Endothelial cell of umbilical vein (primary cell): ENCODE data around the gene RETSAT. TPM values are rescaled to one million over a fixed set of nuclear protein-coding genes. Genes with fewer than 3 reads are reported as not detected.

Source experiments
- BruUV-seq: library from RNA; stranded (reverse); fragments of 400-500 nt; replicated peaks from 2 replicates; lab custom pipeline; 2021; lab: Mats Ljungman, UMichigan
- CTCF ChIA-PET: fragments of 300-600, 350-600 bp; sonication (Branson Sonifier 250); formaldehyde crosslinking; loops from one replicate; lab custom pipeline; 2021; ENCODE audit warnings: antibody characterized with exemption, inconsistent platforms; lab: Charles Lee
- POLR2A ChIA-PET: fragments of 300-600, 350-600 bp; sonication (Branson Sonifier 250); formaldehyde crosslinking; loops from one replicate; lab custom pipeline; 2021; ENCODE audit warnings: antibody characterized with exemption, inconsistent platforms; lab: Charles Lee
- DNase-seq: peaks from one replicate; pipeline ENCODE4 v3.0.0-alpha.2; 2011; ENCODE audit warnings: low read depth, low spot score
- FAIRE-seq: peaks from 2 replicates; lab custom pipeline; 2011; peaks lifted over from hg19 to GRCh38; lab: Jason Lieb, UNC
- H2AFZ ChIP-seq: 2 replicates; pipeline ENCODE4 v1.6.0; 2012; ENCODE audit warnings: low read depth, low read length, control low read depth, inconsistent platforms
- H3K27ac ChIP-seq: 2 replicates; pipeline ENCODE4 v1.5.1; 2011; ENCODE audit warnings: low read depth, mild to moderate bottlenecking, control low read depth, low read length, moderate library complexity; ENCODE audit not compliant: insufficient read depth
- H3K27me3 ChIP-seq, 2 experiments: 2 replicates each; pipeline versions ENCODE4 v1.6.0 to v1.6.1; 2011; ENCODE audit warnings: low read length in 2 of 2, mixed read lengths in 1 of 2; ENCODE audit not compliant: control insufficient read depth in 2 of 2, insufficient read depth in 2 of 2
- H3K36me3 ChIP-seq, 2 experiments: 2 replicates in 1 of 2; 3 replicates in 1 of 2; pipeline ENCODE4 v1.5.1; 2011; ENCODE audit warnings: low read length in 2 of 2, mild to moderate bottlenecking in 1 of 2, moderate library complexity in 1 of 2; ENCODE audit not compliant: control insufficient read depth in 2 of 2, insufficient read depth in 2 of 2; ENCODE audit errors: extremely low read depth in 1 of 2
- H3K4me1 ChIP-seq: 3 replicates; pipeline ENCODE4 v1.5.1; 2011; ENCODE audit warnings: mild to moderate bottlenecking, low read length; ENCODE audit not compliant: control insufficient read depth, insufficient read depth; ENCODE audit errors: extremely low read depth
- H3K4me2 ChIP-seq: 2 replicates; pipeline ENCODE4 v1.6.1; 2011; ENCODE audit warnings: low read length, control low read depth, mixed read lengths; ENCODE audit not compliant: insufficient read depth
- H3K4me3 ChIP-seq, 3 experiments: fragments of 200-600 bp in 1 of 3; sonication (generic), shearing (Covaris generic) in 1 of 3; replicated peaks in 1 of 3; 2 replicates each; pipeline ENCODE4 v1.5.1; 2011 to 2016; ENCODE audit warnings: control low read depth in 3 of 3, low read length in 3 of 3, mild to moderate bottlenecking in 2 of 3, inconsistent platforms in 1 of 3, low read depth in 1 of 3, moderate library complexity in 1 of 3; ENCODE audit not compliant: insufficient read depth in 1 of 3
- H3K79me2 ChIP-seq: 2 replicates; pipeline ENCODE4 v1.6.0; 2012; ENCODE audit warnings: low read length, inconsistent platforms; ENCODE audit not compliant: control insufficient read depth, insufficient read depth
- H3K9ac ChIP-seq: replicated peaks from 2 replicates; pipeline ENCODE3; 2011; ENCODE audit warnings: low read length, control low read depth; ENCODE audit not compliant: insufficient read depth; ENCODE audit errors: extremely low read depth
- H3K9me1 ChIP-seq: replicated peaks from 3 replicates; pipeline ENCODE4 v1.6.0; 2011; ENCODE audit warnings: mild to moderate bottlenecking, low read length; ENCODE audit not compliant: control insufficient read depth, insufficient read depth; ENCODE audit errors: extremely low read depth
- H3K9me3 ChIP-seq: replicated peaks from 2 replicates; pipeline ENCODE4 v1.5.1; 2012; ENCODE audit warnings: low read length, inconsistent platforms; ENCODE audit not compliant: control insufficient read depth, insufficient read depth
- H4K20me1 ChIP-seq: replicated peaks from 2 replicates; pipeline ENCODE3; 2011; ENCODE audit warnings: mild to moderate bottlenecking, low read length; ENCODE audit not compliant: control insufficient read depth, insufficient read depth; ENCODE audit errors: extremely low read depth
- CTCF ChIP-seq, 2 donors: IDR thresholded peaks; 1 replicate in 1 of 2; 2 replicates in 1 of 2; pipeline ENCODE4 v1.5.1; 2011; ENCODE audit warnings: low read length in 2 of 2, mild to moderate bottlenecking in 2 of 2, moderate library complexity in 2 of 2, control low read depth in 1 of 2, inconsistent platforms in 1 of 2, low read depth in 1 of 2; ENCODE audit not compliant: insufficient read depth in 1 of 2; ENCODE audit errors: extremely low read depth in 1 of 2
- EZH2 ChIP-seq: IDR thresholded peaks from 2 replicates; pipeline ENCODE4 v1.6.1; 2012; ENCODE audit warnings: borderline replicate concordance, low read depth, mild to moderate bottlenecking, moderate library complexity, low read length, inconsistent platforms; ENCODE audit not compliant: severe bottlenecking
- FOS ChIP-seq: IDR thresholded peaks from 2 replicates; pipeline ENCODE4 v1.6.1; 2011; ENCODE audit warnings: mild to moderate bottlenecking, low read length, moderate library complexity, borderline replicate concordance; ENCODE audit not compliant: insufficient read depth
- GATA2 ChIP-seq: IDR thresholded peaks from 2 replicates; pipeline ENCODE4 v1.7.0; 2011; ENCODE audit warnings: low read depth, mild to moderate bottlenecking, moderate library complexity, mixed read lengths, low read length; ENCODE audit not compliant: insufficient read length, insufficient read depth
- JUN ChIP-seq: IDR thresholded peaks from 2 replicates; pipeline ENCODE4 v1.6.1; 2011; ENCODE audit warnings: borderline replicate concordance, low read depth; ENCODE audit not compliant: insufficient read length, insufficient read depth
- MAX ChIP-seq: IDR thresholded peaks from 2 replicates; pipeline ENCODE4 v1.6.1; 2011; ENCODE audit not compliant: insufficient read depth, insufficient read length
- MYC ChIP-seq: IDR thresholded peaks from one replicate; pipeline ENCODE4 v1.6.1; 2011; ENCODE audit warnings: mild to moderate bottlenecking, low read depth, low read length
- POLR2A ChIP-seq: IDR thresholded peaks from 2 replicates; pipeline ENCODE4 v1.6.1; 2012; ENCODE audit warnings: low read depth, mild to moderate bottlenecking, control low read depth, low read length
- POLR2AphosphoS5 ChIP-seq: IDR thresholded peaks from 2 replicates; pipeline ENCODE4 v1.6.1; 2012; ENCODE audit warnings: low read depth, mild to moderate bottlenecking, control low read depth, low read length, moderate library complexity; ENCODE audit not compliant: insufficient read depth
- dilution Hi-C: fragments of 300-500 bp; cut with MboI; formaldehyde crosslinking; loops from one replicate; pipeline ENCODE4 v1.15.0; 2019; ENCODE audit warnings: low sequenced_read_pairs; ENCODE audit not compliant: extremely low pct_ligation_motif_present
- intact Hi-C: fragments of 100-400 bp; cut with micrococcal nuclease; formaldehyde crosslinking; loops from one replicate; pipeline ENCODE4 v1.10.0; 2022
- polyA plus RNA-seq, 4 experiments: library from polyadenylated mRNA; depleted of rRNA in 3 of 4; stranded (reverse) in 3 of 4; unstranded in 1 of 4; fragments of >200 nt; gene quantifications; 2 replicates each; pipeline versions ENCODE4 v1.2.1 to v1.2.3, GENCODE V29; 2011 to 2012; ENCODE audit warnings: missing spikeins in 1 of 4
- total RNA-seq: library from RNA; stranded (reverse); gene quantifications from 2 replicates; pipeline ENCODE4 v1.2.3, GENCODE V29; 2021

Gene RETSAT
- total and polyA plus RNA-seq, 2 donors (not counting 3 experiments of a cell fraction or from before 2014, with no cell fraction given): 43.8 to 59.1 TPM

GRCh38 chr2:85323351-85323987 is 30.9 kb downstream of the RETSAT start:
- Histone ChIP-seq H3K4me3 (no peak overlapping the region), H2AFZ (no peak overlapping the region), H3K4me1 (peaks cover 25% of the 10 kb centered on the region), H4K20me1 (peaks cover 9% of the 10 kb centered on the region), H3K9me3 (no peaks in the 10 kb centered on the region), H3K27me3 (no peaks in the 10 kb centered on the region), H3K27ac (no peak overlapping the region), H3K4me2 (no peak overlapping the region), H3K79me2 (peaks cover 80% of the 10 kb centered on the region), H3K36me3 (peaks cover 25 to 30% of the 10 kb centered on the region in 2 experiments), H3K9me1 (no peaks in the 10 kb centered on the region), H3K9ac (no peak overlapping the region)
- intact Hi-C loops (no loop called here), dilution Hi-C loops (no loop called here)
- no peak for FAIRE-seq
- TF ChIP-seq FOS: no peak
- no peak for TF ChIP-seq POLR2A
- TF ChIP-seq CTCF (IDR thresholded peaks at IDR 0.05; ENCODE audit: extremely low read depth in 1 of 2, insufficient read depth in 1 of 2, low read depth in 1 of 2, low read length in 2 of 2): no peak
- no peak for TF ChIP-seq EZH2
- no peak for TF ChIP-seq MYC
- no peak for TF ChIP-seq GATA2
- TF ChIP-seq JUN: no peak
- TF ChIP-seq MAX: no peak
- TF ChIP-seq POLR2AphosphoS5: no peak
- BruUV-seq: no TSS peak
- no peak for DNase-seq
- POLR2A ChIA-PET: no interaction called here
- CTCF ChIA-PET: interaction anchor here (0.8 to 1.2 kb wide), 2 partner anchors 13 to 229 kb away, joined by 3 to 5 read pairs; no protein-coding TSS in a partner anchor
